ENCODE results near the gene ROR2.

The ROR2 gene

GRCh38 chr9:91583966-91584365 lies 366.1 kb downstream of the ROR2 start:
- no peak for TF ChIP-seq CTCF (IDR thresholded peaks at IDR 0.05; ENCODE audit: extremely low read depth, missing control alignments)
- no peak for DNase-seq (ENCODE audit: low spot score)

- DNase-seq (ENCODE audit: low spot score): no peak
- TF ChIP-seq CTCF (IDR thresholded peaks at IDR 0.05; ENCODE audit: extremely low read depth, missing control alignments): no peak
These were observed 366.7 kb downstream of the ROR2 start for GRCh38 chr9:91583161-91583875.

- no peak for TF ChIP-seq CTCF (IDR thresholded peaks at IDR 0.05; ENCODE audit: extremely low read depth, missing control alignments)
- no peak for DNase-seq (ENCODE audit: low spot score)
These were observed 367.8 kb downstream of the ROR2 start for GRCh38 chr9:91582181-91582580.

- no peak for TF ChIP-seq CTCF (IDR thresholded peaks at IDR 0.05; ENCODE audit: extremely low read depth, missing control alignments)
These were observed 369.9 kb downstream of the ROR2 start for GRCh38 chr9:91580136-91580535.

GRCh38 chr9:91578911-91579310 lies 371.1 kb downstream of the ROR2 start:
- no peak for TF ChIP-seq CTCF (IDR thresholded peaks at IDR 0.05; ENCODE audit: extremely low read depth, missing control alignments)
- DNase-seq (ENCODE audit: low spot score): no peak

More at GRCh38 chr9:91580136-91580535, 369.9 kb downstream of the ROR2 start:
- DNase-seq (ENCODE audit: low spot score): no peak

- DNase-seq (ENCODE audit: low spot score): no peak
These were observed 372.4 kb downstream of the ROR2 start for GRCh38 chr9:91577633-91578061.

GRCh38 chr9:91572811-91573210 lies 377.2 kb downstream of the ROR2 start:
- no peak for DNase-seq (ENCODE audit: low spot score)
- TF ChIP-seq CTCF (IDR thresholded peaks at IDR 0.05; ENCODE audit: extremely low read depth, missing control alignments): no peak

More at GRCh38 chr9:91577633-91578061, 372.4 kb downstream of the ROR2 start:
- TF ChIP-seq CTCF (IDR thresholded peaks at IDR 0.05; ENCODE audit: extremely low read depth, missing control alignments): no peak
